Tibial artery (tissue), 4 donors: ENCODE data around the gene KCNA2.

Source experiments
- DNase-seq, 2 donors: peaks; one replicate each; pipeline ENCODE4 v3.0.0-alpha.2; 2019
- H3K27ac ChIP-seq, 2 donors: fragments of 200-600 bp; sonication (generic) in 1 of 2; 1 replicate in 1 of 2; 2 replicates in 1 of 2; pipeline ENCODE4 v1.5.1; 2018 to 2019; ENCODE audit warnings: mild to moderate bottlenecking in 1 of 2
- H3K27me3 ChIP-seq, 2 donors: fragments of 200-600 bp; sonication (generic) in 1 of 2; one replicate each; pipeline versions ENCODE4 v1.5.1 to v1.6.0; 2016 to 2019
- H3K36me3 ChIP-seq, 3 donors: fragments of 200-600 bp; sonication (generic) in 2 of 3; one replicate each; pipeline ENCODE4 v1.5.1; 2016 to 2019; ENCODE audit warnings: mild to moderate bottlenecking in 2 of 3
- H3K4me1 ChIP-seq, 4 donors: fragments of 200-600 bp; sonication (generic) in 2 of 4; 1 replicate in 3 of 4; 2 replicates in 1 of 4; pipeline ENCODE4 v1.5.1; 2016 to 2019
- H3K4me3 ChIP-seq, 2 donors: fragments of 200-600 bp; sonication (generic) in 1 of 2; 1 replicate in 1 of 2; 2 replicates in 1 of 2; pipeline ENCODE4 v1.5.1; 2018 to 2019; ENCODE audit warnings: mild to moderate bottlenecking in 2 of 2
- H3K9me3 ChIP-seq, 3 donors: fragments of 200-600 bp; sonication (generic) in 1 of 3; one replicate each; pipeline ENCODE4 v1.5.1; 2016 to 2019
- intact Hi-C: fragments of 100-400 bp; cut with DNase I; formaldehyde crosslinking; loops from one replicate; pipeline ENCODE4 v1.15.0; 2023; ENCODE audit warnings: low total_unique reads
- TF ChIP-seq, protein P1 (sequence below), 2 experiments: fragments of 200-600 bp in 1 of 2; fragments of 450-650 bp in 1 of 2; IDR thresholded peaks; one replicate each; pipeline ENCODE4 v1.5.1; 2017 to 2019; ENCODE audit warnings: antibody characterized with exemption in 2 of 2, mild to moderate bottlenecking in 1 of 2, moderate library complexity in 1 of 2

The KCNA2 gene

DNA sequence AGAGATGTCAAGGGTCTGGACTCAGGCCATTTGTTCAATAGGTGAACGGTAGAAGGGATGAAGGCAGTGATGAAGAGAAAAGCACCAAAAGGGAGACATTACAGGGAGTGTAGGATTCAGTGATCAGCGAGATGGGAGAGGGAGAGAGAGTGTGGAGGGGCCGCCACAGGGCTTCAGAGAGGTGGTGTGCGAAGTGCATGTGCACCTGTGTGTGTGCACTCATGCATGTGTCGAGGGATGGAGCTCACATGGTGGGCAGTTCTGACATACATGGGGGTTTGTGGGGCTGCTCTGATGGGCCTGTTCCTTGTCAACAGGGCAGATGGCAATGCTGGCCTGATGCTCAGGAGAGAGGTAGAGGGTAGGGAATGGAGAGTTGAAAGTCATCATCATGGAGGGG is 11.4 kb upstream of the KCNA2 start:
- H3K9me3 ChIP-seq: no peaks in the 10 kb centered on the region
- no peak overlapping the region for H3K4me3 ChIP-seq
- TF ChIP-seq, protein P1, sequence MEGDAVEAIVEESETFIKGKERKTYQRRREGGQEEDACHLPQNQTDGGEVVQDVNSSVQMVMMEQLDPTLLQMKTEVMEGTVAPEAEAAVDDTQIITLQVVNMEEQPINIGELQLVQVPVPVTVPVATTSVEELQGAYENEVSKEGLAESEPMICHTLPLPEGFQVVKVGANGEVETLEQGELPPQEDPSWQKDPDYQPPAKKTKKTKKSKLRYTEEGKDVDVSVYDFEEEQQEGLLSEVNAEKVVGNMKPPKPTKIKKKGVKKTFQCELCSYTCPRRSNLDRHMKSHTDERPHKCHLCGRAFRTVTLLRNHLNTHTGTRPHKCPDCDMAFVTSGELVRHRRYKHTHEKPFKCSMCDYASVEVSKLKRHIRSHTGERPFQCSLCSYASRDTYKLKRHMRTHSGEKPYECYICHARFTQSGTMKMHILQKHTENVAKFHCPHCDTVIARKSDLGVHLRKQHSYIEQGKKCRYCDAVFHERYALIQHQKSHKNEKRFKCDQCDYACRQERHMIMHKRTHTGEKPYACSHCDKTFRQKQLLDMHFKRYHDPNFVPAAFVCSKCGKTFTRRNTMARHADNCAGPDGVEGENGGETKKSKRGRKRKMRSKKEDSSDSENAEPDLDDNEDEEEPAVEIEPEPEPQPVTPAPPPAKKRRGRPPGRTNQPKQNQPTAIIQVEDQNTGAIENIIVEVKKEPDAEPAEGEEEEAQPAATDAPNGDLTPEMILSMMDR (IDR thresholded peaks at IDR 0.05): no peak
- no peak for DNase-seq
- intact Hi-C loops: loop anchor here (10.0 kb wide), 1 partner anchor 63 kb away; no protein-coding TSS in a partner anchor
- no peak overlapping the region for H3K27ac ChIP-seq
- peaks cover 0 to 8% (median 6%) of the 10 kb centered on the region in 4 donors for H3K4me1 ChIP-seq
- H3K36me3 ChIP-seq: no peaks in the 10 kb centered on the region
- H3K27me3 ChIP-seq: peaks cover 0 to 62% of the 10 kb centered on the region in 2 donors

DNA sequence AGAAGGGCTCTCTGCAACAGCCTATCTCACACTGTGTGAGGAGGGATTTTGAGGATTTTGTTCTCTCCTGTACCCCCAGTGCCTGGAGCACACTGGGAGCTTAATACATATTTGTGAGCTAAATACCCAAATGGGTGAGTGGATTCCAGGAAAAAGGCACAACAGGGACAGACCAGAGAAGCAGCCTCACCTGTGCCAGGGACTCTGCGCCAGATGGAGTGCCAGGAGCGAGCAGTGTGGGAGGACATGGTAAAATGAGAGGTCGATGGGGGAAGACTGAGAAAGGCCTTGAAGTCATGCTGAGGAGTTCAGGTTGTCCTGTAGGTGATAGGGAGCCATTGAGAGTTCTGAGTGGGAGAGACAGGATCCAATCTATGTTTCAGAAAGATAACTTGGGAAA is 11.0 kb upstream of the KCNA2 start:
- Histone ChIP-seq H3K4me1 (peaks cover 0 to 8% (median 6%) of the 10 kb centered on the region in 4 donors), H3K27me3 (peaks cover 0 to 66% of the 10 kb centered on the region in 2 donors), H3K9me3 (no peaks in the 10 kb centered on the region), H3K36me3 (no peaks in the 10 kb centered on the region), H3K27ac (no peak overlapping the region), H3K4me3 (no peak overlapping the region)
- no peak for DNase-seq
- intact Hi-C loops: loop anchor here (10.0 kb wide), 1 partner anchor 62 kb away; no protein-coding TSS in a partner anchor
- TF ChIP-seq, protein P1 (IDR thresholded peaks at IDR 0.05): no peak

DNA sequence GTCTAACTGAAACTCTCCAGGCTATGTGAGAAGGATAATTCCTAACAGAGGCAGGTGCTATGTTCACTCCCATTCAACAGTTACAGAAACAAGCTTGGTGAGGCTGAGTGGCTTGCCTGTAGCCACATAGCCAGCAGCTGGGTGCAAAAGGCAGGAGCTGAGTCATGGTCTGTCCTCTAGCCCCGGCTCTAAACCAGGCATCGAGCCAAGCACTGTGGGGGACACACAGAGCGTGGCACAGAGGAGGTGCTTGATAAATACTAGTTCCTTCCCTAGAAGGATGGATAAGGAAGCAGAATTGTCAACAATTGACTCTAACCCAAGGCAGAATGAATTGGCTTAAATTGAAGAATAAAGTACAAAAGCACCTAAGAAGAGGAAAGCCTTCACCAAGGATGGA is 10.4 kb upstream of the KCNA2 start:
- TF ChIP-seq, protein P1 (IDR thresholded peaks at IDR 0.05): no peak
- H3K9me3 ChIP-seq: no peaks in the 10 kb centered on the region
- H3K4me3 ChIP-seq: no peak overlapping the region
- intact Hi-C loops: loop anchor here (10.0 kb wide), 1 partner anchor 62 kb away; no protein-coding TSS in a partner anchor
- H3K27me3 ChIP-seq: peaks cover 0 to 71% of the 10 kb centered on the region in 2 donors
- peaks cover 0 to 8% (median 6%) of the 10 kb centered on the region in 4 donors for H3K4me1 ChIP-seq
- no peak overlapping the region for H3K27ac ChIP-seq
- H3K36me3 ChIP-seq: no peaks in the 10 kb centered on the region
- no peak for DNase-seq

DNA sequence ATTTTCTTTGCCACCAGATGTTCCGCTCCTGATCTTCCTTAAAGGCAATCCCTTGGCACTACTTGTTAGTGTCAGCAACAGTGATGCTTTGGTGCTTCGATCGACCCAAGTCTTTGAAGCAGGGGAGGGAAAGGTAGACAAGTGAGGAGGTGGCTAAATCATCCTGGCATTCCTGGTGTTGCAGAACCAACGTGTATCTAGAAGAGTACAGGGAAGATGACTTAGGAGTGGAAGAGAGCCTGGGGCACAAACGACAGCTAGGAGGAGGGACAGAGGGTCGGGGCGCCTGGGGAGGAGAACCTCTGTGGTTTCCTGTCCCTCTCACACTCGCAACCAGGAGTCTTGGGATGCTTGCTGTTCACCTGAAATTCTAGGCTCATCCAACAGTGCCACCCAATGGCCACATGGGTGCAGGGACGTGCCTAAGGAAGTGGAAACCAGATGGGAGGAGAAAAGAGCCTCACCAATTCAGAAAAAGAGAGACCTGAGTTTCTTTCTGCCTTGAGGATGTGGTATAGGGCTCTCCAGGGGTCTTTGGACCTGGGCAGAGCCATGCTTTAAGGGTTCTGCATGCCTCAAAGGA is 9.5 kb upstream of the KCNA2 start:
- Histone ChIP-seq H3K36me3 (no peaks in the 10 kb centered on the region), H3K4me1 (peaks cover 0 to 8% (median 6%) of the 10 kb centered on the region in 4 donors), H3K27ac (no peak overlapping the region), H3K27me3 (peaks cover 0 to 78% of the 10 kb centered on the region in 2 donors), H3K4me3 (no peak overlapping the region), H3K9me3 (no peaks in the 10 kb centered on the region)
- peak; percentile 54 to 74 for DNase-seq
- intact Hi-C loops: loop anchor here (10.0 kb wide), 1 partner anchor 61 kb away; no protein-coding TSS in a partner anchor
- TF ChIP-seq, protein P1 (IDR thresholded peaks at IDR 0.05): peak; percentile 72 to 81

DNA sequence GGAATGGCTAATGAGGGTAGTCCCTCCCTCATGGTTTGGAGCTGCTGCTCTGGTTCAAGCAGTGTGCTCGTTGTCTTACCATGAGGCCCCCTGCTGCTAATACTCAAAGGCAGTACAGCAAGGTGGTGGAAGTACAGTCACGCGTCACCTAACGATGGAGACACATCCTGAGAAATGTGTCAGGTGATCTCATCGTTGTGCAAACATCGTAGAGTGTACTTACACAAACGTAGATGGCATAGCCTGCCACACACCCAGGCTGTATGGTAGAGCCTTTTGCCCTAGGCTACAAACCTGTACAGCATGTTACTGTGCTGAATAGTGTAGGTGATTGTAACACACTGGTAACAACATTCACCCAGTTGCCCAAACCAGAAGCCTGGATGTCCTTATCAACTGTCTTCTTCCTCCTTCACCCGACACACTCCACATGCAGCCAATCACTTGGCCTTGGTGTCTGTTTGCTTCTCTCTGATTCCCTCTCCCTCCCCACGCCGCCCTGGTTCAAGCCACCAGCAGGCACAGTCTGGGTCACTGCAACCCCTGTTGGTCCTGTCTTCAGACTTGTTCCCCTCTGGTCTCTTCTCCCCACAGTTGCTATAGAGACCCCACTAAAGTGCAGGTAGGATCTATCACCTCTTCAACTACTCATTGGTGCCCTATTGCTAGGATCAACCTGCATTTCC is 6.0 kb upstream of the KCNA2 start:
- H3K4me3 ChIP-seq: no peak overlapping the region
- no peaks in the 10 kb centered on the region for H3K9me3 ChIP-seq
- TF ChIP-seq, protein P1 (IDR thresholded peaks at IDR 0.05): no peak
- H3K36me3 ChIP-seq: no peaks in the 10 kb centered on the region
- no peak overlapping the region for H3K27ac ChIP-seq
- H3K4me1 ChIP-seq: peaks cover 0 to 10% (median 4%) of the 10 kb centered on the region in 4 donors
- peaks cover 0 to 76% of the 10 kb centered on the region in 2 donors for H3K27me3 ChIP-seq
- no peak for DNase-seq
- intact Hi-C loops: loop anchor here (10.0 kb wide), 1 partner anchor 57 kb away; no protein-coding TSS in a partner anchor
